GM23338 (cell line): ENCODE data around the gene APBA2.

Experiments used
- CREB1 ChIP-seq: fragments of 250-450 bp; sonication (Bioruptor Pico); IDR thresholded peaks from 2 replicates; pipeline ENCODE4 v1.5.0; 2020; ENCODE audit warnings: low read depth, mild to moderate bottlenecking, moderate library complexity
- CTCF ChIP-seq, 2 experiments: fragments of 200-600 bp in 1 of 2; sonication (generic) in 1 of 2; conservative IDR thresholded peaks; 2 replicates each; pipeline versions ENCODE4 v1.5.1 to v1.6.1; 2016 to 2017; ENCODE audit warnings: antibody characterized with exemption in 2 of 2, low read depth in 2 of 2, mild to moderate bottlenecking in 2 of 2, moderate library complexity in 1 of 2
- ETS1 ChIP-seq: IDR thresholded peaks from 2 replicates; pipeline ENCODE4 v1.6.1; 2016; ENCODE audit warnings: antibody characterized with exemption
- EZH2 ChIP-seq: fragments of 200-600 bp; sonication (generic); IDR thresholded peaks from one replicate; pipeline ENCODE4 v1.8.0; 2017; ENCODE audit warnings: antibody characterized with exemption, mild to moderate bottlenecking, low read depth; ENCODE audit not compliant: unreplicated experiment
- EZH2phosphoT487 ChIP-seq: fragments of 200-600 bp; sonication (generic); IDR thresholded peaks from one replicate; pipeline ENCODE4 v1.8.1; 2018; ENCODE audit warnings: antibody characterized with exemption; ENCODE audit not compliant: unreplicated experiment
- JUNB ChIP-seq: IDR thresholded peaks from one replicate; pipeline ENCODE4 v1.6.1; 2016; ENCODE audit warnings: antibody characterized with exemption; ENCODE audit not compliant: unreplicated experiment
- NANOG ChIP-seq: IDR thresholded peaks from 2 replicates; pipeline ENCODE4 v1.6.1; 2016; ENCODE audit warnings: antibody characterized with exemption, borderline replicate concordance
- POLR2AphosphoS5 ChIP-seq: IDR thresholded peaks from 2 replicates; pipeline ENCODE4 v1.6.1; 2016; ENCODE audit warnings: antibody characterized with exemption, low read depth
- REST ChIP-seq: IDR thresholded peaks from one replicate; pipeline ENCODE4 v1.6.1; 2018; ENCODE audit warnings: antibody characterized with exemption; ENCODE audit not compliant: unreplicated experiment
- STAT1 ChIP-seq: IDR thresholded peaks from one replicate; pipeline ENCODE4 v1.6.1; 2016; ENCODE audit warnings: antibody characterized with exemption; ENCODE audit not compliant: unreplicated experiment
- ZNF114 ChIP-seq: fragments of 250-450 bp; sonication (Bioruptor Pico); IDR thresholded peaks from 2 replicates; pipeline ENCODE4 v1.5.0; 2020; ENCODE audit warnings: mild to moderate bottlenecking, moderate library complexity
- ZNF462 ChIP-seq: fragments of 250-450 bp; sonication (Bioruptor Pico); IDR thresholded peaks from 2 replicates; pipeline ENCODE4 v1.5.0; 2020; ENCODE audit warnings: mild to moderate bottlenecking, moderate library complexity

GRCh38 chr15:29097168-29097567 lies 211.4 kb downstream of the APBA2 start:
- TF ChIP-seq EZH2: no peak
- TF ChIP-seq CTCF (conservative IDR thresholded peaks at IDR 0.05; ENCODE audit: low read depth in 2 of 2): no peak
- no peak for TF ChIP-seq POLR2AphosphoS5
- no peak for TF ChIP-seq NANOG
- no peak for TF ChIP-seq EZH2phosphoT487
- TF ChIP-seq REST: no peak
- no peak for TF ChIP-seq ETS1
- no peak for TF ChIP-seq ZNF462 (CRISPR knock-in tag)
- no peak for TF ChIP-seq STAT1
- no peak for TF ChIP-seq JUNB
- no peak for TF ChIP-seq ZNF114 (CRISPR knock-in tag)
- TF ChIP-seq CREB1 (CRISPR knock-in tag): no peak
